ENCODE data around the gene SSR1.

The SSR1 gene

DNA sequence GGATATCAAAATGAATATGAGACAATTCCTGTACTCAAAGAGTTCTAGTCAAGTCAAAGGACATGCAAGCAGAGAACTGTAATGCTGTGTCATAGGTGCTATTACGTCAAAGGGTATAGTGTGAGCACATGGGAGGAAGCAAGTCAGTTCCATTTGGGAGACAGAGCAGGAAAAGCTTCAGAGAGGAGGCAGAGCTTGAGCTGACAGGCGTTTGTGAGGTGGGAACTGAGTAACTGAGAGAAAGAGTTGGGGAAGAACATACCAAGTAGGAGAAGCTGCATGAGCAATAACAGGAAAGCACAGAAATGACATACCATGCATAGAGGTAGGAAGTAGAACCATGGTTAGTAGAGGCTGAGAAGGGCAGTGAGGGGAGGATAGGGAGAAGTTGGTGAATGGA, 15.2 kb upstream of the SSR1 start:
- H3K9ac ChIP-seq (ENCODE audit: low read depth, low read length, poor library complexity, severe bottlenecking) = no peak overlapping the region
- H3K4me3 ChIP-seq (ENCODE audit: low read length, poor library complexity, severe bottlenecking) = no peak overlapping the region
- H2AFZ ChIP-seq (ENCODE audit: low read length) = peak overlapping the region; percentile 42; the same call in 1 of the 2 replicates
- H3F3A ChIP-seq (ENCODE audit: low read depth) = no peaks in the 10 kb centered on the region
- no peaks in the 10 kb centered on the region for H4K20me1 ChIP-seq (ENCODE audit: insufficient read depth, low read length, poor library complexity, severe bottlenecking)
- TF ChIP-seq EZH2phosphoT487 (IDR thresholded peaks at IDR 0.05; ENCODE audit: borderline replicate concordance) (no peak), CTCF (conservative IDR thresholded peaks at IDR 0.05; ENCODE audit: low read length) (no peak)
- H3K27me3 ChIP-seq (ENCODE audit: insufficient read depth, low read length, poor library complexity, severe bottlenecking) = no peaks in the 10 kb centered on the region
- H3K4me1 ChIP-seq (ENCODE audit: insufficient read depth, low read length, poor library complexity, severe bottlenecking) = no peaks in the 10 kb centered on the region
- no peaks in the 10 kb centered on the region for H3K79me2 ChIP-seq (ENCODE audit: insufficient read depth, low read length)
- no peak overlapping the region for H3K4me2 ChIP-seq (ENCODE audit: low read depth, low read length, poor library complexity, severe bottlenecking)
- H3K9me2 ChIP-seq (replicated peaks; ENCODE audit: low read depth, low read length) = no peaks in the 10 kb centered on the region
- H3K36me3 ChIP-seq (ENCODE audit: insufficient read depth, low read length) = no peaks in the 10 kb centered on the region
- H3K9me3 ChIP-seq (ENCODE audit: insufficient read depth, low read depth, low read length) = no peaks in the 10 kb centered on the region

DNA sequence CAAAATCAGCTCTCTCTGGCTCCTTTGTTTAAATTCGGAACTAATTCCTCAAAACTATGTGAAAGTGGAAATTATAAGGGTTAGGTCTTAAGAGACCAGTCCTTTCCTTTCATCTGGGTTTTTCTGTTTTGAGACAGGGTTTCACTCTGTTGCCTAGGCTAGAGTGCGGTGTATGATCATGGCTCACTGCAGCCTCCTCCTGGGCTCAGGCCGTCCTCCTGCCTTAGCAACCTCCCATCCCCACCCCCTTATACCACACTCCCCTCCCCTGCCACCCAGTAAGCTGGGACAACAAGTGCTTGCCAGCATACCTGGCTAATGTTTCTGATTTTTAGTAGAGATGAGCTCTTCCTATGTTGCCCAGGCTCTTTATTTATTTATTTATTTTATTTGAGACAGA, 12.8 kb upstream of the SSR1 start:
- no peaks in the 10 kb centered on the region for H3K79me2 ChIP-seq (ENCODE audit: insufficient read depth, low read length)
- H3K9me2 ChIP-seq (replicated peaks; ENCODE audit: low read depth, low read length) = no peaks in the 10 kb centered on the region
- no peaks in the 10 kb centered on the region for H3K9me3 ChIP-seq (ENCODE audit: insufficient read depth, low read depth, low read length)
- no peaks in the 10 kb centered on the region for H3K36me3 ChIP-seq (ENCODE audit: insufficient read depth, low read length)
- no peak overlapping the region for H3K4me2 ChIP-seq (ENCODE audit: low read depth, low read length, poor library complexity, severe bottlenecking)
- H3K9ac ChIP-seq (ENCODE audit: low read depth, low read length, poor library complexity, severe bottlenecking) = no peak overlapping the region
- no peaks in the 10 kb centered on the region for H3K27me3 ChIP-seq (ENCODE audit: insufficient read depth, low read length, poor library complexity, severe bottlenecking)
- no peak overlapping the region for H3K4me3 ChIP-seq (ENCODE audit: low read length, poor library complexity, severe bottlenecking)
- no peaks in the 10 kb centered on the region for H4K20me1 ChIP-seq (ENCODE audit: insufficient read depth, low read length, poor library complexity, severe bottlenecking)
- TF ChIP-seq EZH2phosphoT487 (IDR thresholded peaks at IDR 0.05; ENCODE audit: borderline replicate concordance) (no peak), CTCF (conservative IDR thresholded peaks at IDR 0.05; ENCODE audit: low read length) (no peak)
- no peaks in the 10 kb centered on the region for H3F3A ChIP-seq (ENCODE audit: low read depth)
- no peaks in the 10 kb centered on the region for H3K4me1 ChIP-seq (ENCODE audit: insufficient read depth, low read length, poor library complexity, severe bottlenecking)
- no peak overlapping the region for H2AFZ ChIP-seq (ENCODE audit: low read length)

- Histone ChIP-seq H3F3A (ENCODE audit: low read depth) (no peaks in the 10 kb centered on the region), H3K4me1 (ENCODE audit: insufficient read depth, low read length, poor library complexity, severe bottlenecking) (peaks cover 7% of the 10 kb centered on the region), H3K9ac (ENCODE audit: low read depth, low read length, poor library complexity, severe bottlenecking) (no peak overlapping the region), H2AFZ (ENCODE audit: low read length) (no peak overlapping the region), H3K27me3 (ENCODE audit: insufficient read depth, low read length, poor library complexity, severe bottlenecking) (no peaks in the 10 kb centered on the region), H3K9me2 (replicated peaks; ENCODE audit: low read depth, low read length) (no peaks in the 10 kb centered on the region), H3K9me3 (ENCODE audit: insufficient read depth, low read depth, low read length) (no peaks in the 10 kb centered on the region), H3K36me3 (ENCODE audit: insufficient read depth, low read length) (no peaks in the 10 kb centered on the region), H3K4me3 (ENCODE audit: low read length, poor library complexity, severe bottlenecking) (no peak overlapping the region), H3K79me2 (ENCODE audit: insufficient read depth, low read length) (no peaks in the 10 kb centered on the region), H4K20me1 (ENCODE audit: insufficient read depth, low read length, poor library complexity, severe bottlenecking) (no peaks in the 10 kb centered on the region), H3K4me2 (ENCODE audit: low read depth, low read length, poor library complexity, severe bottlenecking) (no peak overlapping the region)
- TF ChIP-seq EZH2phosphoT487 (IDR thresholded peaks at IDR 0.05; ENCODE audit: borderline replicate concordance) (no peak), CTCF (conservative IDR thresholded peaks at IDR 0.05; ENCODE audit: low read length) (no peak)
Observed at GRCh38 chr6:7324520-7324919, 11.5 kb upstream of the SSR1 start.

Measured in Loucy (cell line).